ES-I3 (cell line): ENCODE data around the gene COL4A4.

Source experiments
- H3K36me3 ChIP-seq: 2 replicates; pipeline ENCODE4 v1.6.1; 2013; ENCODE audit warnings: mild to moderate bottlenecking, low read length, control low read depth, moderate library complexity; ENCODE audit not compliant: insufficient read depth
- H3K4me1 ChIP-seq: 2 replicates; pipeline ENCODE4 v1.6.1; 2013; ENCODE audit warnings: mild to moderate bottlenecking, control low read depth, low read length; ENCODE audit not compliant: insufficient read depth
- H3K9ac ChIP-seq: 2 replicates; pipeline ENCODE4 v1.6.1; 2013; ENCODE audit warnings: low read depth, mild to moderate bottlenecking, low read length, moderate library complexity
- H3K9me3 ChIP-seq: 2 replicates; pipeline ENCODE4 v1.6.1; 2013; ENCODE audit warnings: mild to moderate bottlenecking, low read length, moderate library complexity; ENCODE audit not compliant: control insufficient read depth, insufficient read depth

COL4A4 gene

DNA sequence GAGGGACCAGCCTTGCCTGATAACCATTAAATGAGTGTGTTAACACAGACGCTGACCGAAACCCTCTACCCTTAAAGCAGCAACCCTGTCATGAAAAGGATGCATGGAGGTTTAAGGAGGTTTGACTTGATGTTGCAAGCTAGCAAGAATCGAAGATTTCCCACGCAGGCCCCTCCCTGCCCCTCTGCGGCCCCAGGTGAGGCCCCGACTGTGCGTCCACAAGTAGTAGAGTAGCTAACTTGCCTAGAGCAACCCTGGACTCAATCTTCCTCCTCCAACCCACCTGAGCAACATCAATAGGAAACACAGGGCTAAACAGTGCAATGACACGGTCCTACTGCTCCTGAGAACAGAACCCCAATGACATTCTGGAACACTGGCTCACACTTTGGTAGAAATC, 150.1 kb downstream of the COL4A4 start:
- Histone ChIP-seq H3K9ac (no peak overlapping the region), H3K4me1 (no peaks in the 10 kb centered on the region), H3K9me3 (no peaks in the 10 kb centered on the region), H3K36me3 (no peaks in the 10 kb centered on the region)

DNA sequence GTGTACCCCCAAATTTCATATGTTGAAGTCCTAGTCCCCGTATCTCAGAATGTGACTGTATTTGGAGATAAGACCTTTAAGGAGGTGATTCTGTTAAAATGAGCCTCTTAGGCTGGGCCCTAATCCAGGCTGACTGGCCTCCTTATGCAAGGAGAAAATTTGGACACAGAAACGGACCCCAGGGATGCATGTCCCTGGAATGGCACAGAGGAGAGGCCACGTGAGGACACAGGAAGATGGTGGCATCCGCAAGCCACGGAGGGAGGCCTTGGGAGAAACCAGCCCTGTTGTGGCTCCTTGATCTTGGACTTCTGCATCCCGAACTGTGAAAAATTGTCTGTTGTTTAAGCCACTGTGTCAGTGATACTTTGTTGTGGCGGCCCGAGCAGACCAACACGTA, 150.7 kb downstream of the COL4A4 start:
- no peak overlapping the region for H3K9ac ChIP-seq

DNA sequence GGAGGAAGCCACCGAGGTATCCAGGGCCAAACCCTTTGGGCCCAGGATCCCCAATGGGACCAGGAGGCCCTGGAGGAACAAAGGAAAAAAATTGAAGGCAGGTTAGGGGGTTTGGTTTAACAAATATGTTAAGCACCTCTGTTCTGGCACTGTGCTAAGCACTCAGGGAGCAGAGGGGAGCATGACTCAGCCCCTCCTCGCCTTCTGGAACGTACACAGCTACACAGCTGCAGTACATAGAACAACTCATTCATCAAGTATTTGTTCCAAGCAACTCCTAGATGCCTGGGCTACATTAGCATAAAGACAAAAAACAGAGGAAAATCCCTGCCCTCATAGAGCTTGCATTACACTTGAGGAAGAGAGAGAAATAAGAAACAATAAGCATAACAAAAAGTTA, 153.6 kb downstream of the COL4A4 start:
- Histone ChIP-seq H3K9ac (no peak overlapping the region), H3K4me1 (no peaks in the 10 kb centered on the region), H3K9me3 (no peaks in the 10 kb centered on the region), H3K36me3 (no peaks in the 10 kb centered on the region)

More for the DNA sequence above, 150.7 kb downstream of the COL4A4 start:
- Histone ChIP-seq H3K9me3 (no peaks in the 10 kb centered on the region), H3K4me1 (no peaks in the 10 kb centered on the region), H3K36me3 (no peaks in the 10 kb centered on the region)

DNA sequence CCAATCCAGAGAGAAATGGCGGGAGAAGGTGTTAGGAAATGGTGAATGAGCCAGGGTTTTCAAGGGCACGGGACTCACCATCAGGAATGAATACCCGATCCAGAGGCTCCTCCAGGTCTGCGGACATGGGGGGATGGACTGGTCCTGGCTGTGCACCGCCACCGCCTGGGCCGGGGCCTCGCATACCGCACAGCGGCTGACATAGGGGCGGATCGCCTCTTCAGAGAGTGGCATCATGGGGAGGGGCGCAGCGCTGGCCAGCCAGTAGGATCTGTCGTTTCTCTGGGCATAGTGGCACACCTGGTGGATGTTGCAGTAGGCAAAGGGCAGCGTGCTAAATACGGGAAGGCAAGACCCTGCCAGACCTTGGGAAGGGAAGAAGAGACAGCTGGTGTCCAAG, 156.1 kb downstream of the COL4A4 start:
- Histone ChIP-seq H3K4me1 (no peaks in the 10 kb centered on the region), H3K9ac (no peak overlapping the region), H3K9me3 (no peaks in the 10 kb centered on the region)

DNA sequence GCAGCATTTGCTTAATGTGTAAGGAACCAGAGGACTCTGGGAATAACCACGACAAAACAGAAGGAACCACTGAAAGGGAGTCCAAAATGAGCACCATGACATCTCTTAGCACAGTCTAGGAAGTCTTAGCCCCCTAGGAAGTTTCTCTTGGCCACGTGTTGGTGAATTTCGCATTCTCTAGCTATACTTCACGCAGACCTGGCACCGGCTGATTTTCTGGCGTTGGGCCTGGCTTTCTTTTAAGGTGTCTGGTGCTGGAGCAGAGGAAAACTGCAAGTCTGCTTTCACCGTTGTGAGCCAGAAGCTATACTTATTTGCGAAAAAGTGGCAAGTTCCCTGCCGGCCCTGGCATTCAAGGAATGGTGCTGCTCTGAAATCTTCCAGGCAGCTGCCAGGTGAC, 156.9 kb downstream of the COL4A4 start:
- H3K4me1 ChIP-seq, result no peaks in the 10 kb centered on the region
- H3K9me3 ChIP-seq, result no peaks in the 10 kb centered on the region
- H3K36me3 ChIP-seq, result no peaks in the 10 kb centered on the region
- no peak overlapping the region for H3K9ac ChIP-seq

More for the DNA sequence above, 156.1 kb downstream of the COL4A4 start:
- H3K36me3 ChIP-seq, result no peaks in the 10 kb centered on the region

DNA sequence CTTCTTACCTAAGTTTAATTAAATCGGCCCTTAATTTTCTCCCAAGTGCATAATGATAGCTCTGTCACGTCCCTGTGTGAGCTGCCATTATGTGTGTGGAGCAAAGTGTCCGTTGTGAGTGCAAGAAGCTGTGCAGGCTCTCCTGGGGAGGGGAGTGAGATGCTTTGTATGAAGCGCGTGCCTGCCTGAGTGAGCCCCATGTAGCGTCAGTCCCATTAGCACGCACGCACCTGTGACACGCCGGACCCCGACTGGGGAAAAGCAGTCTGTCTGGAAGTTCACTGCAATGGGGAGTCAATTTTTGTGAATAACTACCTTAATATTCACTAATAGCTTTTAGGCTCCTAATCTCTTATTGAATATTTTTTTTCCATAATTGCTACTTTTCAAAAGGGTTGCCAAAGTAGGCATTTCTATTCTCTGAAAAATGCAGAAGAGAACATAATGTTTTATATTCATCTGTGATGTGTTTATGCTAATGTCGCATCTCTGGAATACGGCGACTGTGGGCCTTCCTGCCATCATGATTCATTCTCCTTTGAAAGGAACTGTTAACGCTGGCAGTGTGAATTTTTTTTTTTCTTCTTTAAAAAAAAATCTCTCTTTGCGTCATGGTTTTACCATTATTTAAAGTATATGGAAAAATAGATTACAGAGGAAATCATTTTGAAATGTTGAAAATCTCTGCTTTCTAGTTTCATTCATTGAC, 157.7 kb downstream of the COL4A4 start:
- no peak overlapping the region for H3K9ac ChIP-seq
- H3K9me3 ChIP-seq, result no peaks in the 10 kb centered on the region

DNA sequence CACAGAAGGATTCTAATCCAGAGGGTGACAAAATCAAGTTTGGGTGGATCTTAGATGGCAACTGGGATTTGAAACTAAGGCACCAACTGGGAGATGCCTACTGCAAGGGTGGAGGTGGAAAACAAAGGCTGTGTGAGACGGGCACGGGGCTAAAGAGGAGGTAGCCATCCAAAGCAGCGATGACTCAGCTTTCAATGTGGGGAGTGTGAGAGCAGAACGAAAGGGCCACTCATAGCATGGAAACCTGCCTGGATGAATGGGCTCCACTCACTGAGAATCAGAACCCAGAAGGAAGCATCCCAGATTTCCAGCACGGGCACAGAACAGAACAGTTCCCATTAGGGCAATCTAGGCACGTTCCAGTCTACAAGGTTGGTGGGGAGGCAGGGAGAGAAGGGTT, 159.5 kb downstream of the COL4A4 start:
- Histone ChIP-seq H3K36me3 (no peaks in the 10 kb centered on the region; the same call in 1 of the 2 replicates), H3K4me1 (no peaks in the 10 kb centered on the region), H3K9me3 (0 out of 2 replicates have a peak, but pooled peaks cover 4% of the 10 kb centered on the region), H3K9ac (no peak overlapping the region)

More for the DNA sequence above, 157.7 kb downstream of the COL4A4 start:
- no peaks in the 10 kb centered on the region; the same call in 1 of the 2 replicates for H3K36me3 ChIP-seq
- H3K4me1 ChIP-seq, result no peaks in the 10 kb centered on the region

DNA sequence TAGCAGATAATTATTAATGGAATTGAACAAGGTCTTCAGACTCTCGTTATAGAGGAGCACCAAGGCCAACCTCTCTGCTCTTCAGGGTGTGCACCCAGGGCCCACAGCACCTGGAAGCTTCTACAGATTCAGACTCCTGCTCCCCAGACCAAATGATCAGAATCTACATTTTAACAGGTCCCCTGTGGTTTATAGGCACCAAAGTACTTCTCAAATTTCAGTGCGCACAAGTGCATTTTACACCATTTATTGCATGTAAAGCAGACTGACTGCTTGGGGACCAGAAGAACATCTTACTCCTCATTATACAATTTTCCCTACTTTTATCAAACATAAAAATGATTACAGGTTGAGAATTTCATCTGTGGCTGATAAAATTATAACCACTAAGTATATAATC, 163.9 kb downstream of the COL4A4 start:
- no peak overlapping the region for H3K9ac ChIP-seq
- no peaks in the 10 kb centered on the region for H3K4me1 ChIP-seq
- H3K36me3 ChIP-seq, result no peaks in the 10 kb centered on the region; the same call in 1 of the 2 replicates
- H3K9me3 ChIP-seq, result 0 out of 2 replicates have a peak, but pooled peaks cover 4% of the 10 kb centered on the region

DNA sequence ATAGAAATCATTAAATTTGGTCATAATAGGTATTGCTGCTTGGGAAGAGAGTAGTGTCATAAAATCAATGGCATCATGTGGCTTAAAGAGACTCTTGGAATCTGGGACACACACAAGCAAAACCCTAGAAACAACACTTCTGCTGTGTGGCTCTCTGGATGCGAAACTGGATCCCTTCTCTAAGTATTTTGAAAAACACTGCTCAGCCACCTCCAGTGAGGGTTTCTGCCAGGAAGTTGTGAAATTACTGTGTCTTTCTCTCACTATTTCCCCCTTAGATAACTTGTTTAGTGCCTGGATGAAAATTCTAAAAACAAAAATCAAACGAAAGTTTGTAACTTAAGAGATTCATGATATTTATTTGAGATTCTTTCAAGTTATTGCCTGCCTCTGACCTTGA, 164.3 kb downstream of the COL4A4 start:
- Histone ChIP-seq H3K9me3 (0 out of 2 replicates have a peak, but pooled peaks cover 4% of the 10 kb centered on the region), H3K4me1 (no peaks in the 10 kb centered on the region), H3K36me3 (no peaks in the 10 kb centered on the region; the same call in 1 of the 2 replicates), H3K9ac (no peak overlapping the region)

DNA sequence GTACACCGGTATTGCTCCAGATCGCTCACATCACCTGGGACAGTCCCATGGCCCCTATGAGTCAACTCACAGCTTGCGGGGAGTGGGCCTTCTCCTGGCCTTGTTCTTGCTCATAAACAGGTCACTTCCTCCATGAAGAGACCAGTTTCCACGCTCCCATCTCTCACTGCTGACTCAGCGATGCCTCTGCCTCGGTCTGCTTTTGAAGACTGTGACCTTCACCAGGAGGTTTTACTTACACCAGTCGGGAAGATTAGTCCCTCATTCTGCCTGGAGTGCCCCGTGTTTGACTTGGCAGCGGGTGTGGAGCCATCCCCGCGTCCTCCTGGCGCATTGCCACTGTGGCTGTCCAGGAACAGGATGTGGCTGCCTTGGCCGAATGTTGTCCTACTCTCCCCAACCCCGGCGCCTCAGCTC, 168.4 kb downstream of the COL4A4 start:
- Histone ChIP-seq H3K36me3 (no peaks in the 10 kb centered on the region), H3K4me1 (no peaks in the 10 kb centered on the region), H3K9me3 (0 out of 2 replicates have a peak, but pooled peaks cover 4% of the 10 kb centered on the region), H3K9ac (no peak overlapping the region)

DNA sequence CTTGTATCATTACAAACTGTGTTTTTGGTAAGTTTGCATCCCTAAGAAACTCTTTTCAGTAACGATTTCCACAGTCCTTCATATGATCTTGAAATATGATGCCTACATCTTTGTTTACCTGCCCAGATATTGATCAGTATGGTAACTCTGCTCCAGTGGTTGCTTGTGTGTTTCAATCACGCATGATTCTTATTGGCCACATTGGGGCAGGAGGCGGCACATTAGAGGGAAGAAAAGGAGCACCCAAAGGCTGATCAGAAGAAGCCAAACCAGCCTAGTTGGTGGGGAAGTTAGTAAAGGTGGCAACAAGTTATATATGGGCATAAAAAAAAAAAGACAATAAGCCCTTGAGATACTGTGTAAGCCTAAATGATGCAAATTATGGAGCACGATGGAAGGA, 169.2 kb downstream of the COL4A4 start:
- H3K36me3 ChIP-seq, result no peaks in the 10 kb centered on the region
- H3K9ac ChIP-seq, result no peak overlapping the region
- H3K9me3 ChIP-seq, result no peaks in the 10 kb centered on the region
- H3K4me1 ChIP-seq, result no peaks in the 10 kb centered on the region; the same call in 1 of the 2 replicates

DNA sequence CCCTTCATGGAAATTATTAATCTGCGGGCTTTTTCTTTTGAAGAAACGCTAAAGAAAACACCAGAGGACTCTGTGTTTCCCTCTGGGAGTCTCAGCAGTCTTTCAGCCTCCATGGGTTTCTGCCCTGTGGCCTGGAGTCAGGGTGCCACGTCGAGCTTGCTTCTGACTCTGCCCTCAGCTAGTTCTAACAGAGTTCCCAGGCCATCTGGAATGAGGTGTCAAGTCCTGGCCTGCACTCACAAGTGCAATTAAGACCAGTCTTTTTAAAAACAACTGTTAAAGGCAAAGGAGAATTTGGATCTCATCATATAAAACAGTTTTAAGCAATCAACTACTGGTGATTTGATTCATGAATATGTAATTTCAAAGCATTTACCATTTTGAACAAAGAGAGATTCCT, 170.8 kb downstream of the COL4A4 start:
- Histone ChIP-seq H3K9ac (no peak overlapping the region), H3K4me1 (no peaks in the 10 kb centered on the region; the same call in 1 of the 2 replicates), H3K9me3 (no peaks in the 10 kb centered on the region), H3K36me3 (no peaks in the 10 kb centered on the region)

DNA sequence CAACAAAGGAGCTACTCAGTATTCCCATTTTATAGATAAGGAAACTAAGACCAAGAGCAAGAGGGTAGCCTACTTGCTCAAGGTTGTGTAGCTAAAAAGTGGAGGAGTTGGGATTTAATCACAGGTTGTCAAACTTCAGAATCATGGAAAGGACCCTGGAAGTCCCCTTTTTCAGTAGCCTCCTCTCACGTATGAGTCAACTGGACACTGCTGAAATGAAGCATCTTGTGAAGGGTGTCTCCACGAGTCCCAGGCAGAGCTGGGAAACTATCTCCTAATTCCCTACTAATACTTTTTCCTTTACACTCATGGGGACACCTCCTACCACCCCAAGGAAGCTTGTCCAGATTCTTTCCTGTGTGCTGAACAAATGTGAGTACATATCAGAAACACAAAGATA, 172.3 kb downstream of the COL4A4 start:
- Histone ChIP-seq H3K4me1 (no peaks in the 10 kb centered on the region; the same call in 1 of the 2 replicates), H3K36me3 (no peaks in the 10 kb centered on the region), H3K9me3 (no peaks in the 10 kb centered on the region)

DNA sequence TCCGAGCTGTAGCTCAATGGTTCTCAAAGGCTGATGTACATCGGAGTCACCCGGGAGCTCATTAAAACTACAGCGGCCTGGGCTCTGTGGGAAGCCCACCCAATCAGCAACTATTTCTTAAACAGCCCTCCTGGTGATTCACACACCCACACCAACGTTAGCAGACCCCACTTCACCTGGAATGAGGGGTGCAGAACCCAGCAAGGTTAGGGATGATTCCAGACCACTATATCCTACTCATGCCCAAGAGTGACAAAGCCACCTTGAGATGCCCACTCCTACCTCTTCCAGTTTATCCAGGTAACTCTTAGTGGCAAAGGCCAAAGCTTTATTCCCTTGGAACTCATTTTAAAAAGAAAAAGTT, 178.4 kb downstream of the COL4A4 start:
- H3K36me3 ChIP-seq, result no peaks in the 10 kb centered on the region
- no peaks in the 10 kb centered on the region for H3K9me3 ChIP-seq
- H3K9ac ChIP-seq, result no peak overlapping the region
- H3K4me1 ChIP-seq, result peaks cover 10% of the 10 kb centered on the region

More for the DNA sequence above, 172.3 kb downstream of the COL4A4 start:
- no peak overlapping the region for H3K9ac ChIP-seq

DNA sequence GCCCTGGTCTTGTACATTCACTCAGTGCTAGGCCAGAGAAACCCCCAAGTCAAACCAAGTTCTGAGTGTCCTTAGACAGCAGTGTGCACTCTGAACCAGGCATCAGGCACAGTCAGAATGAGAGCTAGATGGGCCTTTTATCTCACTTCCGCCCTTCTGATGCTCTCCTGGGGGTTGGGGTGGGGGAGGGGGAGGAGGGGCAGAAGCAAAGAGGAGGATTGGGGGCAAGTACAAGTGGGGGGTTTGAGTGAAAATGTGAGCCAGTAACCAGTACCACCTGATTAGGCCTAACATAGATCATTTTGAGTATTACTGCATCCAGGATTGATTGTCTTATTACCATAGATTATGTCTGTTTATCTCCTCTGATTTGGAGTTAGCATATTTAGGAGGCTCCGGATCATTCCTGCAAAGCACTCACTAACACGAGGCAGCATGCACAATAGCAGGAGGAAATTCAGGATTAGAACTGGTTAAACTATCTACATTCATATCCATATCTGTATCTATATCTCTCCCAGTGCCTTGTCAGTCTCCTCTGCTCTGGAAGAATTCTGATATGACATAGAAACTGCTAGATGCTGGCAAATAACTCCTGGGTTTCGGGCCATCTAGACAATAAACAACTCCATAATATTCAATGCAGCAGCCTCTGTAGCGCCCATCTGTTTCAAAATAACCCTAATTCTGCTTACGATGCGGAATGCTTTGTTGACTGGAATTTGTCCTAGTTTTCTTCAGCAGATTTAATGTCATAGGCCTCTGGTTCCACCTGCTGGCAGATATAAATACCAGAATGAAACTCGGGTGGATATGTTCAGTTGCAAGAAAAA, 179.0 kb downstream of the COL4A4 start:
- Histone ChIP-seq H3K36me3 (no peaks in the 10 kb centered on the region), H3K9me3 (no peaks in the 10 kb centered on the region), H3K9ac (no peak overlapping the region), H3K4me1 (peaks cover 10% of the 10 kb centered on the region)
